Measurements from ENCODE around the gene HMGN3. TPM values are rescaled to one million over a fixed set of nuclear protein-coding genes. Genes with fewer than 3 reads are reported as not detected.

Gene HMGN3
- total RNA-seq, 1 donor from 2014 or later = 42.5 TPM

GRCh38 chr6:79232696-79233462 lies 1.6 kb downstream of the HMGN3 start:
- Histone ChIP-seq H3K27me3 (no peaks in the 10 kb centered on the region), H3K36me3 (no peaks in the 10 kb centered on the region), H3K4me1 (peaks cover 14% of the 10 kb centered on the region), H3K9me3 (no peaks in the 10 kb centered on the region), H3K27ac (peak overlapping the region; percentile 83), H3K4me3 (peak overlapping the region; percentile 55 to 60)
- intact Hi-C loops (cut with DNase I) = loop anchor here (5.0 kb wide), 1 partner anchor 156 kb away; the partner anchor contains the start of gene PHIP
- TF ChIP-seq POLR2A (IDR thresholded peaks at IDR 0.05) (no peak), POLR2AphosphoS5 (IDR thresholded peaks at IDR 0.05; ENCODE audit: insufficient read depth in 1 of 2, low read depth in 1 of 2) (no peak)
- TF ChIP-seq, protein P1, sequence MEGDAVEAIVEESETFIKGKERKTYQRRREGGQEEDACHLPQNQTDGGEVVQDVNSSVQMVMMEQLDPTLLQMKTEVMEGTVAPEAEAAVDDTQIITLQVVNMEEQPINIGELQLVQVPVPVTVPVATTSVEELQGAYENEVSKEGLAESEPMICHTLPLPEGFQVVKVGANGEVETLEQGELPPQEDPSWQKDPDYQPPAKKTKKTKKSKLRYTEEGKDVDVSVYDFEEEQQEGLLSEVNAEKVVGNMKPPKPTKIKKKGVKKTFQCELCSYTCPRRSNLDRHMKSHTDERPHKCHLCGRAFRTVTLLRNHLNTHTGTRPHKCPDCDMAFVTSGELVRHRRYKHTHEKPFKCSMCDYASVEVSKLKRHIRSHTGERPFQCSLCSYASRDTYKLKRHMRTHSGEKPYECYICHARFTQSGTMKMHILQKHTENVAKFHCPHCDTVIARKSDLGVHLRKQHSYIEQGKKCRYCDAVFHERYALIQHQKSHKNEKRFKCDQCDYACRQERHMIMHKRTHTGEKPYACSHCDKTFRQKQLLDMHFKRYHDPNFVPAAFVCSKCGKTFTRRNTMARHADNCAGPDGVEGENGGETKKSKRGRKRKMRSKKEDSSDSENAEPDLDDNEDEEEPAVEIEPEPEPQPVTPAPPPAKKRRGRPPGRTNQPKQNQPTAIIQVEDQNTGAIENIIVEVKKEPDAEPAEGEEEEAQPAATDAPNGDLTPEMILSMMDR (IDR thresholded peaks at IDR 0.05) = no peak
- no peak for DNase-seq (ENCODE audit: extremely low spot score in 2 of 2)

- intact Hi-C loops (cut with DNase I) = loop anchor here (5.0 kb wide), 1 partner anchor 154 kb away; the partner anchor contains the start of gene PHIP
- DNase-seq (ENCODE audit: extremely low spot score in 2 of 2) = no peak
- Histone ChIP-seq H3K27me3 (no peaks in the 10 kb centered on the region), H3K27ac (no peak overlapping the region), H3K36me3 (no peaks in the 10 kb centered on the region), H3K4me3 (no peak overlapping the region), H3K4me1 (peaks cover 14% of the 10 kb centered on the region), H3K9me3 (no peaks in the 10 kb centered on the region)
- no peak for TF ChIP-seq POLR2AphosphoS5 (IDR thresholded peaks at IDR 0.05; ENCODE audit: insufficient read depth in 1 of 2, low read depth in 1 of 2)
- no peak for TF ChIP-seq POLR2A (IDR thresholded peaks at IDR 0.05)
Observed at GRCh38 chr6:79231666-79232065, 2.8 kb downstream of the HMGN3 start.

GRCh38 chr6:79231101-79231500 lies 3.4 kb downstream of the HMGN3 start:
- intact Hi-C loops (cut with DNase I) = loop anchor here (5.0 kb wide), 1 partner anchor 154 kb away; the partner anchor contains the start of gene PHIP
- TF ChIP-seq POLR2A (IDR thresholded peaks at IDR 0.05) = no peak
- no peak for TF ChIP-seq POLR2AphosphoS5 (IDR thresholded peaks at IDR 0.05; ENCODE audit: insufficient read depth in 1 of 2, low read depth in 1 of 2)
- TF ChIP-seq, protein P1 (IDR thresholded peaks at IDR 0.05) = no peak
- H3K4me1 ChIP-seq = peaks cover 14% of the 10 kb centered on the region
- DNase-seq (ENCODE audit: extremely low spot score in 2 of 2) = no peak
- H3K27ac ChIP-seq = no peak overlapping the region
- no peaks in the 10 kb centered on the region for H3K36me3 ChIP-seq
- H3K27me3 ChIP-seq = no peaks in the 10 kb centered on the region
- H3K4me3 ChIP-seq = no peak overlapping the region
- no peaks in the 10 kb centered on the region for H3K9me3 ChIP-seq

GRCh38 chr6:79230149-79230548 lies 4.3 kb downstream of the HMGN3 start:
- no peak for DNase-seq (ENCODE audit: extremely low spot score in 2 of 2)

GRCh38 chr6:79227445-79227844 lies 7.0 kb downstream of the HMGN3 start:
- intact Hi-C loops (cut with DNase I) = no loop called here
- no peaks in the 10 kb centered on the region for H3K36me3 ChIP-seq
- no peak overlapping the region for H3K27ac ChIP-seq
- H3K27me3 ChIP-seq = no peaks in the 10 kb centered on the region
- no peaks in the 10 kb centered on the region for H3K9me3 ChIP-seq
- H3K4me1 ChIP-seq = peaks cover 5% of the 10 kb centered on the region
- no peak overlapping the region for H3K4me3 ChIP-seq
- TF ChIP-seq POLR2A (IDR thresholded peaks at IDR 0.05) = no peak
- TF ChIP-seq POLR2AphosphoS5 (IDR thresholded peaks at IDR 0.05; ENCODE audit: insufficient read depth in 1 of 2, low read depth in 1 of 2) = no peak
- TF ChIP-seq, protein P1 (IDR thresholded peaks at IDR 0.05) = no peak
- no peak for DNase-seq (ENCODE audit: extremely low spot score in 2 of 2)

More at GRCh38 chr6:79230149-79230548, 4.3 kb downstream of the HMGN3 start:
- intact Hi-C loops (cut with DNase I) = loop anchor here (5.0 kb wide), 1 partner anchor 153 kb away; the partner anchor contains the start of gene PHIP
- Histone ChIP-seq H3K27ac (no peak overlapping the region), H3K4me1 (peaks cover 14% of the 10 kb centered on the region), H3K4me3 (no peak overlapping the region), H3K36me3 (no peaks in the 10 kb centered on the region), H3K27me3 (no peaks in the 10 kb centered on the region), H3K9me3 (no peaks in the 10 kb centered on the region)
- TF ChIP-seq POLR2A (IDR thresholded peaks at IDR 0.05) = no peak
- TF ChIP-seq POLR2AphosphoS5 (IDR thresholded peaks at IDR 0.05; ENCODE audit: insufficient read depth in 1 of 2, low read depth in 1 of 2) = no peak

DNA sequence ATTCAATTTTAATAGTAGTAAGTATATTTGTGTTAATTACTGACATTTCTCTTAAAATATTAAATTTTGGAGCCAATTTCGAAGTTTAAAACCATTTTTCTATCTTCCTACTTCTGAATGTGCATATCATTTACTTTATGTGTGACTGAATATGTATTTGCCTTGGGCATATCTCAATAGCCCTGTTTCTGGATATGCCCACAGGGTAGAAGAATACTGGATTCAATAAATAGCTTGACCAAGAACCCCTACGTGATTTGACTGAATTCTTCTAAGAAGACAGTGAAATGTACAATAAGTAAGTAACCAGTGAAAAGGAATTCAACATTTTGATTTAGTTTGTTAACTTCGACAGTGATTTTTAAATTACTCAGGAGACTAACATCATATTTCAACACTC lies 7.8 kb downstream of the HMGN3 start:
- Histone ChIP-seq H3K27ac (no peak overlapping the region), H3K4me1 (peaks cover 3% of the 10 kb centered on the region), H3K27me3 (no peaks in the 10 kb centered on the region), H3K9me3 (no peaks in the 10 kb centered on the region), H3K4me3 (no peak overlapping the region), H3K36me3 (no peaks in the 10 kb centered on the region)
- intact Hi-C loops (cut with DNase I) = no loop called here
- TF ChIP-seq, protein P1 (IDR thresholded peaks at IDR 0.05) = no peak
- TF ChIP-seq POLR2A (IDR thresholded peaks at IDR 0.05) (no peak), POLR2AphosphoS5 (IDR thresholded peaks at IDR 0.05; ENCODE audit: insufficient read depth in 1 of 2, low read depth in 1 of 2) (no peak)
- no peak for DNase-seq (ENCODE audit: extremely low spot score in 2 of 2)
